ENCODE results near the gene MAGOH. TPM values are rescaled to one million over a fixed set of nuclear protein-coding genes. Genes with fewer than 3 reads are reported as not detected.
A peak's percentile ranks its signal among the peaks of the same experiment; 100 is the strongest.

The MAGOH gene
- total and polyA plus RNA-seq, 2 donors (not counting 1 experiment from before 2014, with no cell fraction given) = 10.8 to 45.6 TPM

- peak overlapping the region; percentile 97 for H3K4me3 Mint-ChIP-seq
- no peak for DNase-seq
- H3K4me2 ChIP-seq (replicated peaks; ENCODE audit: low read depth, low read length, poor library complexity, severe bottlenecking) = no peak overlapping the region
These were observed 42.9 kb downstream of the MAGOH start for GRCh38 chr1:53195246-53196016.

More at GRCh38 chr1:53195246-53196016, 42.9 kb downstream of the MAGOH start:
- POLR2A ChIA-PET = interaction anchor here (1.0 kb wide), 1 partner anchor 132 kb away, joined by 3 read pairs; the partner anchor contains the start of gene LRP8
- H2AFZ ChIP-seq (ENCODE audit: insufficient read depth, low read depth, low read length, poor library complexity, severe bottlenecking) = peak overlapping the region; percentile 89
- H3K27ac ChIP-seq (ENCODE audit: low read length in 2 of 2) = no peak overlapping the region
- no peaks in the 10 kb centered on the region for H3K27me3 ChIP-seq (replicated peaks in 1 of 4; ENCODE audit: control extremely low read depth in 1 of 4, control insufficient read depth in 3 of 4, insufficient read depth in 4 of 4, low read length in 3 of 4)
- H3K9ac ChIP-seq (ENCODE audit: low read length) = no peak overlapping the region
- no peaks in the 10 kb centered on the region for H3K27me3 Mint-ChIP-seq
- CTCF ChIA-PET = interaction anchor here (0.8 to 3.1 kb wide), 4 partner anchors 9 to 1316 kb away, joined by 3 to 27 read pairs (median 10); no protein-coding TSS in a partner anchor
- no peak overlapping the region for H3K4me3 ChIP-seq (ENCODE audit: control extremely low read depth in 1 of 5, extremely low read depth in 1 of 5, insufficient read depth in 1 of 5, low read depth in 2 of 5, low read length in 4 of 5)
- no peaks in the 10 kb centered on the region for H3K9me3 ChIP-seq (ENCODE audit: control extremely low read depth in 1 of 3, control insufficient read depth in 2 of 3, insufficient read depth in 1 of 3, low read length in 2 of 3)
- no peak for ATAC-seq (ENCODE audit: low read depth)
- TF ChIP-seq CTCF (IDR thresholded peaks at IDR 0.05) = no peak
- no peak for TF ChIP-seq EZH2 (IDR thresholded peaks at IDR 0.05; ENCODE audit: borderline replicate concordance, insufficient read depth, low read depth, low read length, poor library complexity, severe bottlenecking)
- peaks cover 21% of the 10 kb centered on the region for H3K79me2 ChIP-seq (ENCODE audit: control insufficient read depth, insufficient read depth, low read length)
- intact Hi-C loops (cut with micrococcal nuclease) = loop anchor here (1.0 to 2.0 kb wide), 5 partner anchors 25 to 1141 kb away; partner anchors contain the start of genes CC2D1B, CZIB, MAGOH and TXNDC12
- H3K9me3 Mint-ChIP-seq (ENCODE audit: insufficient read depth) = no peaks in the 10 kb centered on the region
- peaks cover 0 to 4% of the 10 kb centered on the region in 2 experiments for H3K36me3 ChIP-seq (replicated peaks in 1 of 2; ENCODE audit: control extremely low read depth in 1 of 2, control insufficient read depth in 1 of 2, extremely low read depth in 1 of 2, insufficient read depth in 2 of 2, low read length in 1 of 2)
- WGBS (ENCODE audit: insufficient coverage) = 97% methylated on average over 6 of the region's 11 CpGs
- peaks cover 16 to 20% of the 10 kb centered on the region in 2 donors for H3K4me1 ChIP-seq (ENCODE audit: control insufficient read depth in 2 of 2, insufficient read depth in 2 of 2, low read length in 2 of 2)
- H4K20me1 ChIP-seq (ENCODE audit: control insufficient read depth, insufficient read depth, low read length, poor library complexity, severe bottlenecking) = no peaks in the 10 kb centered on the region
- peak overlapping the region; percentile 75 for H3K27ac Mint-ChIP-seq
- peaks cover 28% of the 10 kb centered on the region for H3K4me1 Mint-ChIP-seq
